Sigmoid colon (tissue), 7 donors: ENCODE data around the gene LY6G6D. TPM values are rescaled to one million over a fixed set of nuclear protein-coding genes. Genes with fewer than 3 reads are reported as not detected.

ENCODE experiments used
- DNase-seq: peaks from one replicate; pipeline ENCODE4 v3.0.0-alpha.2; 2019
- H3K27ac ChIP-seq, 4 donors: fragments of 200-600 bp; sonication (generic); one replicate each; pipeline ENCODE4 v1.5.1; 2016 to 2019; ENCODE audit warnings: mild to moderate bottlenecking in 1 of 4
- H3K27me3 ChIP-seq, 3 donors: fragments of 200-600 bp; sonication (generic); one replicate each; pipeline ENCODE4 v1.5.1; 2019; ENCODE audit warnings: mild to moderate bottlenecking in 1 of 3
- H3K36me3 ChIP-seq, 4 donors: fragments of 200-600 bp; sonication (generic); one replicate each; pipeline ENCODE4 v1.5.1; 2016 to 2019
- H3K4me1 ChIP-seq, 4 donors: fragments of 200-600 bp; sonication (generic); one replicate each; pipeline ENCODE4 v1.5.1; 2017 to 2019
- H3K4me3 ChIP-seq, 4 donors: fragments of 200-600 bp; sonication (generic); one replicate each; pipeline ENCODE4 v1.5.1; 2017 to 2019; ENCODE audit warnings: mild to moderate bottlenecking in 2 of 4, moderate library complexity in 1 of 4
- H3K9me3 ChIP-seq, 4 donors: fragments of 200-600 bp in 3 of 4; sonication (generic) in 3 of 4; one replicate each; pipeline versions ENCODE4 v1.5.1 to v1.6.1; 2013 to 2019
- EP300 ChIP-seq, 4 donors: sonication (generic); formaldehyde crosslinking; IDR thresholded peaks; one replicate each; pipeline ENCODE4 v1.6.1; 2017; ENCODE audit warnings: antibody characterized with exemption in 4 of 4
- POLR2A ChIP-seq, 2 donors: fragments of 450-650 bp; IDR thresholded peaks; one replicate each; pipeline ENCODE4 v1.6.1; 2016; ENCODE audit warnings: antibody characterized with exemption in 2 of 2, mild to moderate bottlenecking in 2 of 2, moderate library complexity in 2 of 2
- POLR2AphosphoS5 ChIP-seq, 4 donors: sonication (generic); formaldehyde crosslinking; IDR thresholded peaks; one replicate each; pipeline ENCODE4 v1.6.1; 2017; ENCODE audit warnings: antibody characterized with exemption in 4 of 4
- WGBS, 2 donors: extraction: QIAGEN DNeasy Blood & Tissue Kit; methylation state at CpG; one replicate each; pipeline ENCODE4 v1.1.7; 2013; 5-methylcytosine and 5-hydroxymethylcytosine counted together
- intact Hi-C: fragments of 100-400 bp; cut with DNase I; formaldehyde crosslinking; loops from one replicate; pipeline ENCODE4 v1.15.1; 2023
- polyA plus RNA-seq, 3 donors: library from polyadenylated mRNA; stranded (reverse); fragments of 200-250 nt; gene quantifications; one replicate each; pipeline ENCODE4 v1.2.3, GENCODE V29; 2013
- total RNA-seq, 4 donors: library from RNA; depleted of rRNA; stranded (reverse); fragments of >200 nt; gene quantifications; one replicate each; pipeline ENCODE4 v1.1.0, GENCODE V29; 2016
- TF ChIP-seq, protein P1 (sequence below), 4 experiments: fragments of 450-650 bp in 3 of 4; fragments of 200-600 bp in 1 of 4; IDR thresholded peaks; one replicate each; pipeline ENCODE4 v1.5.1; 2016 to 2019; ENCODE audit warnings: antibody characterized with exemption in 4 of 4, mild to moderate bottlenecking in 3 of 4, moderate library complexity in 2 of 4
- donor health status: healthy with polysubstance abuse.
- donor health status: Bipolar disorder and iron deficiency.
- donor health status: healthy.

LY6G6D gene
- total and polyA plus RNA-seq, 7 donors: 0.31 to 21.2 (median 6.4) TPM; not detected in 2

- H3K36me3 ChIP-seq: no peaks in the 10 kb centered on the region
- H3K27me3 ChIP-seq: no peaks in the 10 kb centered on the region
- H3K27ac ChIP-seq: no peak overlapping the region
- intact Hi-C loops: no loop called here
- no peak overlapping the region for H3K4me3 ChIP-seq
- no peaks in the 10 kb centered on the region for H3K9me3 ChIP-seq
- peaks cover 0 to 11% (median 9%) of the 10 kb centered on the region in 4 donors for H3K4me1 ChIP-seq
- TF ChIP-seq, protein P1, sequence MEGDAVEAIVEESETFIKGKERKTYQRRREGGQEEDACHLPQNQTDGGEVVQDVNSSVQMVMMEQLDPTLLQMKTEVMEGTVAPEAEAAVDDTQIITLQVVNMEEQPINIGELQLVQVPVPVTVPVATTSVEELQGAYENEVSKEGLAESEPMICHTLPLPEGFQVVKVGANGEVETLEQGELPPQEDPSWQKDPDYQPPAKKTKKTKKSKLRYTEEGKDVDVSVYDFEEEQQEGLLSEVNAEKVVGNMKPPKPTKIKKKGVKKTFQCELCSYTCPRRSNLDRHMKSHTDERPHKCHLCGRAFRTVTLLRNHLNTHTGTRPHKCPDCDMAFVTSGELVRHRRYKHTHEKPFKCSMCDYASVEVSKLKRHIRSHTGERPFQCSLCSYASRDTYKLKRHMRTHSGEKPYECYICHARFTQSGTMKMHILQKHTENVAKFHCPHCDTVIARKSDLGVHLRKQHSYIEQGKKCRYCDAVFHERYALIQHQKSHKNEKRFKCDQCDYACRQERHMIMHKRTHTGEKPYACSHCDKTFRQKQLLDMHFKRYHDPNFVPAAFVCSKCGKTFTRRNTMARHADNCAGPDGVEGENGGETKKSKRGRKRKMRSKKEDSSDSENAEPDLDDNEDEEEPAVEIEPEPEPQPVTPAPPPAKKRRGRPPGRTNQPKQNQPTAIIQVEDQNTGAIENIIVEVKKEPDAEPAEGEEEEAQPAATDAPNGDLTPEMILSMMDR (IDR thresholded peaks at IDR 0.05): no peak
- no peak for TF ChIP-seq EP300 (IDR thresholded peaks at IDR 0.05)
- TF ChIP-seq POLR2A (IDR thresholded peaks at IDR 0.05): no peak
- TF ChIP-seq POLR2AphosphoS5 (IDR thresholded peaks at IDR 0.05): no peak
- no peak for DNase-seq
- WGBS, 2 donors: 70 to 71% methylated on average over 5 of the region's 5 CpGs
These were observed 4.5 kb upstream of the LY6G6D start for GRCh38 chr6:31710523-31711219.

- Histone ChIP-seq H3K4me1 (peaks cover 0 to 11% (median 10%) of the 10 kb centered on the region in 4 donors), H3K4me3 (no peak overlapping the region), H3K27ac (no peak overlapping the region), H3K9me3 (no peaks in the 10 kb centered on the region), H3K27me3 (no peaks in the 10 kb centered on the region), H3K36me3 (no peaks in the 10 kb centered on the region)
- TF ChIP-seq POLR2A (IDR thresholded peaks at IDR 0.05) (no peak), EP300 (IDR thresholded peaks at IDR 0.05) (no peak), POLR2AphosphoS5 (IDR thresholded peaks at IDR 0.05) (no peak)
- TF ChIP-seq, protein P1 (IDR thresholded peaks at IDR 0.05): no peak
- WGBS, 2 donors: 17 to 44% methylated on average over 8 of the region's 8 CpGs
- intact Hi-C loops: no loop called here
- no peak for DNase-seq
These were observed 3.9 kb upstream of the LY6G6D start for GRCh38 chr6:31711233-31711632.

GRCh38 chr6:31712296-31712695, 2.9 kb upstream of the LY6G6D start:
- no peak for DNase-seq
- intact Hi-C loops: no loop called here
- Histone ChIP-seq H3K36me3 (no peaks in the 10 kb centered on the region), H3K4me1 (peaks cover 0 to 11% (median 10%) of the 10 kb centered on the region in 4 donors), H3K27me3 (no peaks in the 10 kb centered on the region), H3K27ac (no peak overlapping the region), H3K4me3 (no peak overlapping the region), H3K9me3 (no peaks in the 10 kb centered on the region)
- TF ChIP-seq POLR2A (IDR thresholded peaks at IDR 0.05) (no peak), EP300 (IDR thresholded peaks at IDR 0.05) (no peak), POLR2AphosphoS5 (IDR thresholded peaks at IDR 0.05) (no peak)
- TF ChIP-seq, protein P1 (IDR thresholded peaks at IDR 0.05): no peak
- WGBS, 2 donors: 81 to 83% methylated on average over 8 of the region's 8 CpGs

DNA sequence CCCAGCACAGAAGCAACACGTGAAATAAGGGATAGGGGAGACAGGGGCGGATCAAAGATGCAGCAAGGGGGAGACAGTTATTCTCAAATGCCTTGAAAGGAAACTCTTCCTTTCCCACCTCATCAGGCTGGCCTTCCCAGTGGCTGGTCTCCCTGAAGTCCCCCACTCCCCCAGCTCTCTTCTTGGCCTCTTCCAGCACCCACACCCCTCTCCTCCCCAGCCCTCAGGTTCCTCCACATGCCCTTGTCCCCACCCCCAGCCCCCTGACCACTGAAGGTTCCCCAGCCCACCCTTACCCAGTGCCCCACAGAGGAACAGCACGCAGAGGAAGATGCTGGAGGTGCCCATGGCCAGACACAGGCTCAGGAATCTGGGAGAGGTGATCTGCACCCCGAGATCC, 1.7 kb upstream of the LY6G6D start:
- Histone ChIP-seq H3K4me1 (peaks cover 0 to 11% (median 10%) of the 10 kb centered on the region in 4 donors), H3K27ac (no peak overlapping the region)

More for the DNA sequence above, 1.7 kb upstream of the LY6G6D start:
- TF ChIP-seq POLR2AphosphoS5 (IDR thresholded peaks at IDR 0.05) (no peak), EP300 (IDR thresholded peaks at IDR 0.05) (no peak), POLR2A (IDR thresholded peaks at IDR 0.05) (no peak)
- TF ChIP-seq, protein P1 (IDR thresholded peaks at IDR 0.05): no peak
- Histone ChIP-seq H3K4me3 (no peak overlapping the region), H3K27me3 (no peaks in the 10 kb centered on the region), H3K9me3 (no peaks in the 10 kb centered on the region), H3K36me3 (no peaks in the 10 kb centered on the region)
- WGBS, 2 donors: 51 to 66% methylated on average over 4 of the region's 4 CpGs
- intact Hi-C loops: no loop called here
- DNase-seq: no peak
